ENCODE data around the gene EVX2. TPM values are rescaled to one million over a fixed set of nuclear protein-coding genes. Genes with fewer than 3 reads are reported as not detected.

The EVX2 gene
- total and polyA plus RNA-seq, 5 experiments from 2014 or later, result not detected

GRCh38 chr2:176111309-176111663 is 27.5 kb upstream of the EVX2 start:
- Mint-ChIP-seq H3K27me3 (peaks cover 43 to 84% (median 69%) of the 10 kb centered on the region in 5 donors), H3K4me1 (peaks cover 8 to 20% (median 12%) of the 10 kb centered on the region in 4 donors), H3K4me3 (peak overlapping the region in 2 of 10 donors; percentile 11 to 36), H3K36me3 (peaks cover 0 to 38% (median 6%) of the 10 kb centered on the region in 3 donors), H3K9me3 (peaks cover 0 to 54% (median 8%) of the 10 kb centered on the region in 9 donors), H3K27ac (peak overlapping the region in 2 of 10 donors; percentile 80 to 85)
- ATAC-seq (no peak), DNase-seq (no peak)
- POLR2A ChIA-PET, result no interaction called here

- POLR2A ChIA-PET, result no interaction called here
- DNase-seq (no peak), ATAC-seq (no peak)
- H3K9me3 Mint-ChIP-seq, result peaks cover 0 to 51% (median 8%) of the 10 kb centered on the region in 9 donors
- H3K4me3 Mint-ChIP-seq, result peak overlapping the region in 2 of 10 donors; percentile 11 to 36
- H3K27me3 Mint-ChIP-seq, result peaks cover 47 to 84% (median 71%) of the 10 kb centered on the region in 5 donors
- peaks cover 0 to 41% (median 11%) of the 10 kb centered on the region in 3 donors for H3K36me3 Mint-ChIP-seq
- peaks cover 13 to 26% (median 17%) of the 10 kb centered on the region in 4 donors for H3K4me1 Mint-ChIP-seq
- H3K27ac Mint-ChIP-seq, result peak overlapping the region in 2 of 10 donors; percentile 63 to 85
Measured at GRCh38 chr2:176110415-176111308, 26.9 kb upstream of the EVX2 start.

- POLR2A ChIA-PET, result no interaction called here
- H3K9me3 Mint-ChIP-seq, result peaks cover 0 to 46% (median 8%) of the 10 kb centered on the region in 9 donors
- peak overlapping the region in 2 of 10 donors; percentile 12 to 58 for H3K4me3 Mint-ChIP-seq
Measured at GRCh38 chr2:176109946-176110345, 26.2 kb upstream of the EVX2 start.

GRCh38 chr2:176109192-176109901 is 25.6 kb upstream of the EVX2 start:
- ATAC-seq (no peak), DNase-seq (no peak)
- Mint-ChIP-seq H3K27me3 (peaks cover 51 to 86% (median 76%) of the 10 kb centered on the region in 5 donors), H3K27ac (peak overlapping the region in 3 of 10 donors; percentile 1 to 83 (median 49)), H3K4me3 (peak overlapping the region; percentile 1 to 75 (median 40)), H3K9me3 (peaks cover 0 to 43% (median 8%) of the 10 kb centered on the region in 9 donors), H3K36me3 (peaks cover 0 to 34% (median 17%) of the 10 kb centered on the region in 3 donors), H3K4me1 (peaks cover 21 to 40% (median 26%) of the 10 kb centered on the region in 4 donors)
- POLR2A ChIA-PET, result no interaction called here

More at GRCh38 chr2:176109946-176110345, 26.2 kb upstream of the EVX2 start:
- Mint-ChIP-seq H3K27me3 (peaks cover 48 to 85% (median 74%) of the 10 kb centered on the region in 5 donors), H3K27ac (no peak overlapping the region), H3K4me1 (peaks cover 17 to 34% (median 22%) of the 10 kb centered on the region in 4 donors), H3K36me3 (peaks cover 0 to 36% (median 14%) of the 10 kb centered on the region in 3 donors)
- ATAC-seq, result no peak
- no peak for DNase-seq

GRCh38 chr2:176107731-176108181 is 24.0 kb upstream of the EVX2 start:
- H3K9me3 Mint-ChIP-seq, result peaks cover 0 to 29% (median 5%) of the 10 kb centered on the region in 9 donors

GRCh38 chr2:176106581-176107539 is 23.1 kb upstream of the EVX2 start, which contains the start of gene HOXD11:
Gene HOXD11, plus strand, starts transcription at chr2:176107280. Its CDS starts 76 bp downstream, at chr2:176107356.
- Mint-ChIP-seq H3K27ac (peak within 1 kb of the TSS in 4 of 10 donors; percentile 41 to 92 (median 67)), H3K4me3 (peak within 1 kb of the TSS; percentile 40 to 88 (median 82)), H3K9me3 (peaks cover 0 to 31% (median 5%) of the 10 kb centered on the region in 9 donors), H3K27me3 (peaks cover 57 to 86% (median 77%) of the 10 kb centered on the region in 5 donors), H3K4me1 (peaks cover 23 to 45% (median 29%) of the 10 kb centered on the region in 4 donors), H3K36me3 (peaks cover 2 to 29% (median 19%) of the 10 kb centered on the region in 3 donors)
- POLR2A ChIA-PET, result no interaction called here
- DNase-seq (no peak), ATAC-seq (peak; percentile 22 to 46)

More at GRCh38 chr2:176107731-176108181, 24.0 kb upstream of the EVX2 start:
- Mint-ChIP-seq H3K27ac (no peak overlapping the region), H3K4me3 (no peak overlapping the region), H3K36me3 (peaks cover 0 to 28% (median 19%) of the 10 kb centered on the region in 3 donors), H3K4me1 (peaks cover 23 to 45% (median 29%) of the 10 kb centered on the region in 4 donors), H3K27me3 (peaks cover 49 to 86% (median 75%) of the 10 kb centered on the region in 5 donors)
- POLR2A ChIA-PET, result no interaction called here
- DNase-seq (no peak), ATAC-seq (no peak)

GRCh38 chr2:176105730-176106580 is 22.2 kb upstream of the EVX2 start:
- H3K27ac Mint-ChIP-seq, result peak overlapping the region in 4 of 10 donors; percentile 41 to 92 (median 67)
- DNase-seq (peak in 1 of 10 donors; percentile 36), ATAC-seq (peak in 1 of 2 donors; percentile 13)
- POLR2A ChIA-PET, result no interaction called here
- H3K27me3 Mint-ChIP-seq, result peaks cover 60 to 86% (median 76%) of the 10 kb centered on the region in 5 donors
- peaks cover 0 to 25% (median 5%) of the 10 kb centered on the region in 9 donors for H3K9me3 Mint-ChIP-seq
- peaks cover 21 to 41% (median 29%) of the 10 kb centered on the region in 4 donors for H3K4me1 Mint-ChIP-seq
- peak overlapping the region; percentile 54 to 88 (median 82) for H3K4me3 Mint-ChIP-seq
- H3K36me3 Mint-ChIP-seq, result peaks cover 2 to 29% (median 18%) of the 10 kb centered on the region in 3 donors

GRCh38 chr2:176105078-176105729 is 21.4 kb upstream of the EVX2 start:
- POLR2A ChIA-PET, result interaction anchor here (0.6 kb wide), 1 partner anchor 30 kb away, joined by 3 read pairs; no protein-coding TSS in a partner anchor
- DNase-seq, result peak in 1 of 10 donors; percentile 13
- Mint-ChIP-seq H3K36me3 (peaks cover 2 to 26% (median 18%) of the 10 kb centered on the region in 3 donors), H3K4me3 (peak overlapping the region in 7 of 10 donors; percentile 13 to 81 (median 45)), H3K9me3 (peaks cover 0 to 20% (median 5%) of the 10 kb centered on the region in 9 donors), H3K27ac (peak overlapping the region in 2 of 10 donors; percentile 41 to 59), H3K27me3 (peaks cover 55 to 86% (median 78%) of the 10 kb centered on the region in 5 donors), H3K4me1 (peaks cover 21 to 41% (median 30%) of the 10 kb centered on the region in 4 donors)
- no peak for ATAC-seq

- peak overlapping the region in 1 of 10 donors; percentile 41 for H3K27ac Mint-ChIP-seq
- POLR2A ChIA-PET, result interaction anchor here (0.6 to 0.9 kb wide), 2 partner anchors 20 to 29 kb away, joined by 3 to 5 read pairs; no protein-coding TSS in a partner anchor
- ATAC-seq (no peak), DNase-seq (peak in 1 of 10 donors; percentile 50)
- peak overlapping the region in 7 of 10 donors; percentile 10 to 69 (median 45) for H3K4me3 Mint-ChIP-seq
- H3K4me1 Mint-ChIP-seq, result peaks cover 21 to 39% (median 30%) of the 10 kb centered on the region in 4 donors
- peaks cover 2 to 19% (median 15%) of the 10 kb centered on the region in 3 donors for H3K36me3 Mint-ChIP-seq
- peaks cover 0 to 17% (median 4%) of the 10 kb centered on the region in 9 donors for H3K9me3 Mint-ChIP-seq
- H3K27me3 Mint-ChIP-seq, result peaks cover 50 to 84% (median 74%) of the 10 kb centered on the region in 5 donors
Measured at GRCh38 chr2:176104316-176105077, 20.7 kb upstream of the EVX2 start.
